NCI-H82 treated with DMSO at 0.1 percent for 48 hours (cell line): ENCODE measurements around the gene GCNT4.

Source experiments
- DNase-seq: peaks from one replicate; lab custom pipeline; 2025; ENCODE audit not compliant: unreplicated experiment; lab: John Stamatoyannopoulos, UW

GCNT4 gene

GRCh38 chr5:75018805-75019587, 33.4 kb downstream of the GCNT4 start:
- peak; percentile 42 for DNase-seq

DNA sequence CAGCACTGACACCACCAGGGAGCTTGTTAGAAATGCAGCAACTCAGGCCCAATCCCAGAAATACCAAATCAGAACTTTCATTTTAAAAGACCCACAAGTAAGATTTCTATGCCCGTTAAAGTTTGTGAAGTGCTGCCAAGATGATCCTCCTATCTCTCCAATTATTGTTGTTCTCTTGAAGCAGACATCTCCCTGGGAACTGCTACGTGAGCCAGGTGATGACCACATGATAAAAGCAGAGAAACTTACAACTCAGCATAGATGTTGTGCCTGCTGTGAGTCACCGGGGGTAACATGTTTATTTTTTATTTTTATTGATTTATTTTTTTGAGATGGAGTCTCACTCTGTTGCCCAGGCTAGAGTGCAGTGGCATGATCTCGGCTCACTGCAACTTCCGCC, 34.4 kb downstream of the GCNT4 start:
- no peak for DNase-seq

DNA sequence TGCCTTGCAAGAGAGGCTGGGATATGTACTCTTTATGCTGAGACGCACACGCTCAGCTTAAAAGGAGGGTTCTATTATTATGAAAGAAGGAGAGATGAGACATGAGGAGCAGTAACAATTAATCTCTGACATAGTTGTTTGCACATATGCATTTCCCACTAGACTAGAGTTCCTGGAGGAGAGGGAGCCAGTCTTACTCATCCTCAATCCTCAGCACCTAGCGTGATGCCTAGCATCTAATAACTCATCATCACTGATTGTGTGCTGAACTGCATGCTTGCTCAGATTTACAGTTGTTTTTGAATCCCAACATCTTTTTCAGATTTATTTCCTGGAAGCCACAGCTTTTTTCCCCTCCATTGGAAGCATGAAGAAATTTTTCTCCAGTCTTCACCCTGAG, 35.5 kb downstream of the GCNT4 start:
- DNase-seq = no peak

GRCh38 chr5:75012748-75013147, 39.6 kb downstream of the GCNT4 start:
- DNase-seq = no peak

DNA sequence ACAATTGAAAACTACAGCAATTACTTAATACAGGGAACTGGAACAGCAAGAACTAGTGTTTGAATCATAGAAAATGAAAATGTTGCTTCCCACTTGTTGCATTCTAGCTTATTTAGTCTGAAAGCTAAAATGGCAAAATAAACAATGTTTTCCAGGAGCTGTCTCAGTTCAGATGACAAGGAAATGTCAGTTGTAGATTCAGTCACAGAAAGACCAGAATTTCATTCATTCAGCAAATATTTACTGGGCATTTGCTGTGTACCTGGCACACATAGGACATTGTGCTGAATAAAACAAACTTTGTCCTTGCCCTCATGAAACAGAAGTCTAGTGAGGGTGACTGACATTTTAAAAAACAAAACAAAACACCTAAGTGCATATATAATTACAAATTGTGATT, 41.5 kb downstream of the GCNT4 start:
- no peak for DNase-seq

GRCh38 chr5:75009556-75010345, 42.6 kb downstream of the GCNT4 start:
- no peak for DNase-seq

DNA sequence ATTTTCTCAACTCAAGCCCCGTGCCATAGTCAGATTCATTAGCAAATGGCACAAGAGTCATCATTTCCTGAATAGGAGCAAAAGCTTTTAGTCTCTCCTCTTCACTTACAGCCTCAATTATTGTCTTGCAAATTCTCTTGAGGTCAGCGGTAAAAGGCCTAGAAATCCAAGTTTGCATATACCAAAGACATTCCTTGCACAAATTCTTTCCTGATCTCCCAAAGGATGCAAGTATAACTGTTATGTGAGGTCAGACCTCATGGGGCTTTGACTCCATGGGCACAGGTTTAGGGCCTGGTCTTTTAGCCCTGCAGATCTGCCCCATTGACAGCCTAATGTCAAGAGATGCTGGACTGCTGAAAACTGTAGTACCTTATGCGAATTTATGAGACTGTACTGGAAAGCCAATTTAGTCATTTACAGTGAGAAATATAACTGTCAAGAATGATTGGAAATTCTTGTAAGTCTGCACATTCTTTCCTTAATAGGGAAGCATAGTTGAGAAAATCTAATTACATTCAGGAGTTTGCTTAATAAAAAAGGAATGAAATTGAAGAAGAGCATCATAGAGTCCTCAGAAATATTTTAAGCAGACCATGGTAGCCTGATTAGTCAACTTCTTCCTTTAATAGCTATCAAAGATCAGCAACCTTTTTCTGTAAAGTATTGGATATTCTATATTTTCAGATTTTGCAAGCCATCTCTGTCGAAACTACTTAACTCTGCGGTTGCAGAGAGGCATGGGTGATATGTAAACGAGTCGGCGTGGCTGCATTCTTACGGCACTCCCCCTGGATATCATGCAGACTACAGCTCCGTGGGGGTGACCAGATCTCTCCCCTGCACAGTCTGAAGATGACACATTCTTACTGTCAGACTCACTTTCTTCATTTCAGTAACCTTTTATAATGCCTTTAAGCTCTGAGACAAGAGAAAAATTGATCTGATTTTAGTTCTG, 45.2 kb downstream of the GCNT4 start:
- DNase-seq = no peak

- DNase-seq = no peak
Observed at GRCh38 chr5:75005561-75005960, 46.8 kb downstream of the GCNT4 start.
